COLO668 (cell line): ENCODE data around the gene SCARB1.

ENCODE experiments used
- DNase-seq: peaks from one replicate; lab custom pipeline; 2025; ENCODE audit not compliant: unreplicated experiment; lab: John Stamatoyannopoulos, UW

SCARB1 gene

DNA sequence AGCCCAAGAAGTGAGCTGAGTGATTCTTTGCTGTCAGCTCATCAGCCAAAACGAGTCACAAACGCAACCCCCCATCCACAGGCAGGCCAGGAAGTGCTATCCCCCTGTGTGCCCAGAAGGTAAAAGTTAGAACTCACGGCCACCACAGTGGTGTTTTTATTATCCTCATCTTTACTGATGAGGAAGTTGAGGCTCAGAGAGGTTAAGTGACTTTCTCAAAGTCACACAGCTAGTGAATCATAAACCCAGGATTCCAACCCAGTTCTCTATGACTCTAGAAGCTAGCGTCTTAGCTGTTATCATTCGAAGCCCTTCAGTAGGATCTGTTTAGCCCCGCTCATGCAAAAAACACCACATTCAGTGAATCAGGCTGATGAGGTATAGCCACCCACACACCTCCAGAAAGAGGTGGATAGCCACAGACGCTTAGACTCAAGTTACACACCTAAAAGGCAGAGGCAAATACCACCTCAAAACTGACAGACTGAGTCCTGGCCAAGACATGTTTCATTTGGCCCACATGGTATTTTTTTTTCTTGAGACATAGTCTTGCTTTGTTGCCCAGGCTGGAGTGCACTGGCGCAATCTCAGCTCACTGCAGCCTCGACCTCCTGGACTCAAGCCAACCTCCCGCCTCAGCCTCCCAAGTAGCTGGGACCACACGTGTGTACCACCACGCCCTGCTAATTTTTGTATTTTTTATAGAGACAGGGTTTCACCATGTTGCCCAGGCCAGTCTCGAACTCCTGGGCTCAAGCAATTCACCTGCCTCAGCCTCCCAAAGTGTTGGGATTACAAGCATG, 100.7 kb downstream of the SCARB1 start:
- DNase-seq: no peak

DNA sequence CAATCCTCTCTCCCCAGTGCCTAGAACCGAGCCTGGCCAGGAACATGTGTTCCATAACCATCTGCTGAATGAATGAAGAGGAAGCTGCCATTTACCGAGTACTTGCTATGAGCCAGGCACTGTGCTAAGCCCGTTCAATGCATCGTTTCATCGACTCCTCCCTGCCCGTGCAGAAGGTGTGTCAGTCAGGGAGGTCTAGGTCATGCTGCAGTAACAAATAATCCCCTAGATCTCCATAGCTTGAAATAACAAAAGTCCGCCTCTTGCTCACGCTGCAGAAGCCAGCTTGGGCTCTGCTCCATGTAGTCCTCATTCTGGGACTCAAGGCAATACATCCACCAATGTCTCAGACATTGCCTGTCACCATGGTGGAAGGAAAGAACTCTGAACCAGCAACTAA, 101.3 kb downstream of the SCARB1 start:
- DNase-seq: no peak

DNA sequence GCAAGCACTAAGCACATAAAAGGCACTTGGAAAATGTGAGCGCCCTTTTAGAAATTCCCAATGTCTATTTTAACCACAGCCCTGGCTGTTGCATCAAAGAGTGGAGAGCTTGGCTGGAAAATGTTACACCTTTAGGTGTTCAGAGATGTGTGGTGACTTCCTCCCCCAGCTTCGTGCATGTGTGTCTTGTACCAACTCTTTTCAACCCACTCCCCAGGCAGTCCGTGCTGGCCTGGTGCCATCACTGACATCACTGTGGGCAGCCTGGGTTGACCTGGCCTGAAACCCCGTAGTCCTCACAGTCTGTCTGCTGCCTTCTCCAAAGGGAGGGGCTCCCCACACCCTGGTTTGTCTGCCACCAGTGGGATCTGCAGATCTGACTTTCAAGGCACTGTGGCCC, 101.8 kb downstream of the SCARB1 start:
- DNase-seq: no peak

DNA sequence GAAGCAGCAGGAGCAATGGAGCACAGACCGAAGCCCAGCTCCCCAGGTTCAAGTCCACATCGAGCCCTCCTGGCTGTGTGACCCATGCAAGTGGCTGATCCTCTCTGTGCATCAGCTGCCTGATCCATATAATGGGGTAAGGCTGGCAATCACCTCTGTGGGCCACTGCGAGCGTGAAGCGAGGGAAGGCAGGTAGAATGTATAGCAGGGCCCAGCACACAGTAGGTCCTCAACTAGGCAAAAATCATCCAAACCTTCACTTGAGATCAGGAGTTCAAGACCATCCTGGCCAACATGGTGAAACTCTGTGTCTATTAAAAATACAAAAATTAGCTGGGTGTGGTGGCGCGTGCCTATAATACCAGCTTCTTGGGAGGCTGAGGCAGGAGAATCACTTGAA, 102.6 kb downstream of the SCARB1 start:
- no peak for DNase-seq

DNA sequence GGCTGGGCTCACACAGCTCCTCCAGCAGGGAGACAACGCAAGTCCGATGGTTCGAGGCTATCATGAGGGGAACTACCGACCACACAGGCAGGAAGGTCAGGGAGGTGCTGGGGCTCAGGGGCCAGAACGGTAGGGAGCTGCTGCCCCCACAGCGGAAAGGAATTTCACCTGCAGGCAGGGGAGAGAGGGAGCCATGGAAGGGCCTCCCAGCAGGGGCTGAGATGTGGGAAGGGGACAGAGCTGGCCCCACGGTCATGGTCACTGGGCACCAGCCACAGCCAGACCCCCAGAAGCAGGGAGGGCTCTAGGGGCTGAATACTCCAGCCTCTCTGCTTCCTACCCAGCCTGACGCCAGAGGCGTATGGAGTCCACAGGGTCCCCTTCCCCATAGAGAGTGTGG, 103.1 kb downstream of the SCARB1 start:
- DNase-seq: no peak

DNA sequence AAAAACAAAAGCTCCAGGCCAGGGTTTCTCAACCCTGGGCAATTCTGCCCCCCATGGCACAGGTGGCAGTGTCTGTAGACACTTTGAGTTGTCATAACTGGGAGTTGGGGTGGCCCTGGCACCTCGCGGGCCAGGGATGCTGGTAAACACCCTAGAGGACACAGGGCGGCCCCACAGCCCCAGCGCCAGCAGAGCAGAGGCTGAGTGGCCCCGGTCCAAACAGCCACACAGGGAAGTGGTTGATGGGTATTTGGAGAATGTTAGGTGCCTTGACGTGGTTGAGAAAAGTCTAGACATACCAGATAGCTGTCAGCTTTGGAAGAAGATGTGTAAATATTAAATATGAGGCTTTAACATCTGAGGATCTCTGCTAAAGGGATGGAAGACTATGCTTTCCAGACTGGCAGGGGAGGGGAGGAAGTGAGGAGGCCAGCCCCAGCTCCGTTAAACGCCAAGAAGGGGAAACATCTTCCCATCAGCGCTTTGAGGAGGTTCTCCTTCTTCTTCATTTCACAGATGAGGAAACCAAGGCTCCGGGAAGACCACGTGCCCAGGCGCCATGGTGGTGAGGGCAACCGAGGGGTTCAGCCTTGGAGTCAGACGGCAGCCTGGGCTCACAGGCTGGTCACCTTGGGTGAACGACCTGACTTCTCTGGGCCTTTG, 103.7 kb downstream of the SCARB1 start:
- DNase-seq: no peak

DNA sequence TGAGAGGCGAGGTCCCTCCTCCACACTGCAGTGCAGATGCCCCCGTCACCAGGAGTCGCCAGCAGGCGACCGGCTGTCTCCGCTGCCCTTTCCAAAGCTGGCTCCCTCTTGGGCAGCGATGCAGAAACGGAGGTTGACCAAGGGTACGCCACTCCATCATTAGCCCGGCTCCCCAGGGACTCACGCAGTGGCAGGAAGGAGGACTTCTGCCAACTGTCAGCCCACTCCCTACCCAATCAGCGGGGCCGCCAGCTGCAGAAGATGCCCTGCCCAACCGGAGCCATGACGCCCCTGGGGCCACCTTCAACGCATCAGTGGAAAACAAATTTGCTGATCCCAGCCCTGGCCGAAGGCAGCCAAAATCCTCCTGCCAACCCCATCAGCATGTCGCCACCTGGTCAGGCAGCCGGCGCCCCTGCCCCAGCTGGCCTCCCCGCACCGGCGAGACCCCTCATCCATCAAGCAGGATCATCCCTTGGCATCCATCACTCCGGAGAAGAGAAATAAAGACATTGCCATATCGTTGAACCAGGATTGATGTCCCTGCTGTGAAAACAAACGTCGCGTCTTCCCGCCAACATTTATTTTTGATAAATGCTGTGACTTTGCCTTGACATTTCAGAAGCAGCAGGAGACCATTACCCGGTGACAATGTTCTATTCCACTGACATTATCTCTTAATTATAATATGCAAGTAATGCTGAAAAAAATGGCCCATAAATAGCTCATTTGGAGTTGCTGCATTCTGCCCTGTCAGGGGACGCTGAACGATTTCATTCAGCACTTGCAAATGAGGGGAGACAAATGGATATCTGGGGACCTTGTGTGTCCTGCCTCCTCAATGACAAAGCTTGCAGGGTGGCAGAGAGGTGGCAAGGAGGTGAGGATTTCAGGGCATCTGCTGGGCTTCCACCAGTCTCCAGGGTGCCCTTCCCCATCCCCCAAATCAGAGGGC, 105.1 kb downstream of the SCARB1 start:
- peak; percentile 72 for DNase-seq

DNA sequence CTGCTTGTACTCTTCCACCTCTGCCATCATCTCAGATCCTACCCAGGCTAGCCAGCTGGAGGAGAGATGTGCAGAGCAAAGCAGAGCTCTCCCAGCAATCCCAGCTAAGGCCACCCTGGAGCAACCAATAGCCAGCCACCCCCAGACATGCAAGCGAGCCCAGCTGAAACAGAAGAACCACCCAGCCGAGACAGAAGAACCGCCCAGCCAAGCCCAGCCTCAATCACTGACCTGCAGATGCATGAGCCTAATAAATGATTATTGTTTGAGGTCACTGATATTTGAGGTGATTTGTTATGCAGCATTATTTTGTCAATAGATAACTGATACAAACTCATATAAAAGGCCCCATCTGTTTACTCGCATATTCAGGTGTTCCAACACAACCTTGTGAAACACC, 106.3 kb downstream of the SCARB1 start:
- no peak for DNase-seq

DNA sequence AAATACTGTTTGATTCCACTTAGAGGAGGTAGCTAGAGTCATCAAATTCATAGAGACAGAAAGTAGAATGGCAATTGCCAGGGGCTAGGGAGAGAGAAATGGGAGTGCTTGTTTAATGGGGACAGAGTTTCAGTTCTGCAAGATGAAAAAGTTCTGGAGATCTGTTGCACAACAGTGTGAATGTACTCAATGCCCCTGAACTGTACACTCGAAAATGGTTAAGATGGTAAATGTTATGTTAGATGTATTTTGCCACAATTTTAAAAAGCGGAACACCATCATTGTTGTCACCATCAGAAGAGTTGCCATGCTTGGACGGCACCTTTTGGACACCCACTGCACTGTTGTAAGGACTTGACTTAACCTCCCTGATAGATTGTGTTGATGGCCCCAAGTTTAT, 106.9 kb downstream of the SCARB1 start:
- no peak for DNase-seq

DNA sequence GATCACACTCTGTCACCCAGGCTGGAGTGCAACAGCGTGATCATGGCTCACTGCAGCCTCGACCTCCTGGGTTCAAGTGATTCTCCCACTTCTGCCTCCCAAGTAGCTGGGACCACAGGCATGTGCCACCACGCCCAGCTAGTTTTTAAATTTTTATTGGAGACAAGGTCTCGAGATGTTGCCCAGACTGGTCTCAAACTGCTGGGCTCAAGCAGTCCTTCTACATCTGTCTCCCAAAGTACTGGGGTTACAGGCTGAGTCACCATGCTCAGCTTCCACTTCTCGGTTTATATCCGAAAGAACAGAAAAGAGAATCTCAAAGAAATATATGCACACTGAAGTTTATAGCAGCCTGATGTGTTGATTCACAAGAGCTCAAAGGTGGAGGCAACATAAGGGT, 107.5 kb downstream of the SCARB1 start:
- no peak for DNase-seq

DNA sequence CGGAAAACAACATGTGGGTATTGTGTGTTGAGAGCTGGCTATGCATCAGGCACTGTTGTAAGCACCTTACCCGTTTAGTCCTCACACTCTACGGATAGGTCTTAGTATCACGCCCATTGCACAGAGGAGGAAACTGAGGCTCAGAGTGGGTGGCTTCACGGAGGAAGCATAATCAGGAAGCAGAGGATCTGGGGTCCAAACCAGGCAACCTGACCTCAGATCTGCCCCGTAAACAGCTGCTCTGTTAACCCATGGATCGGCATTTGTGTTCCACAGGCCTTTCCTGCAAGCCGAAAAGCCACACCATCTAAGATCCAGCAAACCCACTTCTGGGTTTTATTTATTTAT, 107.9 kb downstream of the SCARB1 start:
- DNase-seq: no peak

DNA sequence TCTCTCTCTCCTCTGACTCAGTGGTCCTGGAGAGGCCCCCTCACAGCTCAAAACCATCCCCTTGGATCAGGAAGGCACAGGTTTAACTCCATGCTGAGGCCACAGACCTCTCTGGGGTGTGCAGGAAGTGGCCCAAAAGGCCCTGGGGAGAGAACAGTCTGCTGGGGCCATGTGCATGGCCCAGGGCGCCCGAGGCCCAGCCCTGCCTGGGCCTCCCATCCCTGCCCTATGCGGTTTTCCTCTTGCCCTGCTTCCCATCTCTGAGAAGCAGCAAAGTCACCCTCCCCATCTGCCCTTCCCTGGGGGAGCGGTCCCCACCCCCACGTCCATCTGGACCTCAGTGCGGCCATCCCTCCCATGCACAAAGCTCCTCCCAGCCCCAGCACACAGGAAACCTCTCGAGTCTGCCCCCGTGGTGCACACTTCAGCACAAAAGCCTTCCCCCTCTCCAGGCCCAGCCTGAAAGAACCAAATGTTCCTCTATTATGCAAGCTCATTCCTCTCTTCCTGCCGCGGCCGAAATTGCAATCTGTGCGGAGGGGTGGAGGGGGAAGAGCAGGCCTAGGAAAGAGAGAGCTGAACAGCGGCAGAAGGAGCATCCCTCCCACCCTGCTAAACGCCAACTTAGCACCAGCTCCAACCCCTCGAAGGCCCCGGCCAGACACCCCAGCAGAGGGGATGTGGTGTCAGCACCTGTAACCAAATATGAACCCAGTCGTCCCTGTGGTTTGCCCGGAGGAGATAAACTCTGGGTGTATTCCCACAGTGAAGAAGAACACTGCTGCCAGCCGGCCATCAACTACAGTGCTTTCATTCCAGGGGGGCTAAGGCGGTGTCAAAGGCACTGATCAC, 108.5 kb downstream of the SCARB1 start:
- DNase-seq: peak; percentile 88

DNA sequence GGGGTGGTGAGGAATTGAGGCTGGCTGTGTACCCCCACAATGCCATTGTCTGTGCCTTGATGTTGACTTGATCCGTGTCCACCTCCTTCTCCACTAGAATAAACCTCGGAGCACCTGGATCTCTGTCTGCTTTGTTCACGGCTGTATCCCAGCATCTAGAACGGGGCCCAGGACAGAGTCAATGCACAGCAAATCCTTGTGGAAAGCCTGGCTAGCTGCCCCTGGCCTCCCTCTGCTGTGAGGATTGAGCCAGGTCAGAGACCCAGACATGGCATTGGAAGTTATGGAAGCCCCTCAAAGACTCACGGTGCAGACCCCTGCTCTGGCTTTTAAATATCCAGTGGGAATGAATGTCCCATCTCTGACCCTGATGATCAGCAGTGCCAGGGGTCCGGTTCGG, 109.2 kb downstream of the SCARB1 start:
- no peak for DNase-seq

DNA sequence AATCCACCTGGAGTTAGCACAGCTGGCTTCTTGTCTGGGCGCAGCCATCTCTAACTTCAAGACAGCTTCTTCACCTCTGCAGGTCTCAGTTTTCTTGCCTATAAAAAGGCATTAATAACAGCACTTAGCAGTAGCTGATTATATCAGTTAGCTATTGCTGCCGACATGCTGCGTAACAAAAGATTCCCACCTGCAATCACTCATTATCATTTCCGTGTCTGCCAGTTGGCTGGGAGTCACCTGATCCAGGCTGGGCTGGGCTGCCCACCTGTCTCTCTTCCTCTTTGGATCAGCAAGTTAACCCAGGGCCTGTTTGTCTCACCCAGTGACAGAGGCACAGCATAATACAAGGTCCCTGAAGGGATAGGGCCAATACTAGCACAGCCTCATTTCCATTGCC, 109.7 kb downstream of the SCARB1 start:
- DNase-seq: no peak

DNA sequence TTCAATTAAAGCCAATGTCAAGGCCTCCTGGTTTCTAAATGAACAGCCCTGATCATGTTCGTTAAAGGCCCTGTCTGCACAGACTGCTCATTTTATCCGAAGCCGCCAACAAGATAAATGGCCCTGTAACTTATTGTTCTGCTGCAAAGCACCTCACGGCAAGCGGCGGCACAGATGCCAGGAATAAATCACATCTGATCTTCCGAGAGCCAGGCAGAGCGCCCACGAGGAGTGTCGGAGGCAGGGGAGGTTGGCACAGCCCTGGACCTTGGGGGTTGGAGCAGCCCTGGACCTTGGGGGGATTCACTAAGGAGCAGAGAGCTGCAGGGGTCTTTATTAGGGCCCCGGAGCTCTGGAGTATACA, 110.5 kb downstream of the SCARB1 start:
- DNase-seq: no peak

DNA sequence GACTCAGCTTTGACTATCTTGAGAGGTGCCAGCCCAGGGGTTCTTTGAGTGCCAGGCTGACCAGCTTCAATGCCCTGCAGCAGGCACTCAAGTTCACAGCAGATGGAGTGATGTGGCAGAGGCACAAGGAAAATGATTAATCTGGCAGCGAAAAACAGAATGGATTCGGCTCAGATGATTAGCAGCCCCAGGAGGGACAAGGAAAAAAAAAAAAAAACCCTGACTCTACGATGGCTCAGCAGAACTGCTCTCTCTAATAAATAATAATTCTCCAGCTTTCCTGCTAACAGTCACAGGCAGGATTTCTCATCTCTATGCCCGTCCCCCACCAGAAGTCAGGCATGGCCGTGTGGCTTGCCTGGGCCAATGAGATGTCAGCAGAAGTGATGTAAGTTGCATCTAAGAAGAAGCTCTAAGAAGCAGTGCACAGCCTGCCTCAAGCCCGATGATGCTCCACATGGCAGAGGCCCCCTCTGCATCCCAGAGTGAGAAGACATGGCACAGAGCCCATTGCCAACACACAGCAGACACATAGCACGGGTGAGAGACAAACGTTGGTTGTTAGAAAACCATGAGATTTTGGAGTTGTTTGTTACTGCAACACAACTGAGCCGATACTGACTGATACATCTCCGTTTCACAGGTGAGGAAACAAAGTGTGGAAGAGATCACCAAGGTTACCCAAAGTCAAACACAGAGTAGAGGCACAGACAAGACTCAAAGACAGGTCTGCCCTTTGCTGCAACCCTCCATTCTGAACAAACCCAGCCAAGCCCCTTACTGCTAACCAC, 111.0 kb downstream of the SCARB1 start:
- no peak for DNase-seq

DNA sequence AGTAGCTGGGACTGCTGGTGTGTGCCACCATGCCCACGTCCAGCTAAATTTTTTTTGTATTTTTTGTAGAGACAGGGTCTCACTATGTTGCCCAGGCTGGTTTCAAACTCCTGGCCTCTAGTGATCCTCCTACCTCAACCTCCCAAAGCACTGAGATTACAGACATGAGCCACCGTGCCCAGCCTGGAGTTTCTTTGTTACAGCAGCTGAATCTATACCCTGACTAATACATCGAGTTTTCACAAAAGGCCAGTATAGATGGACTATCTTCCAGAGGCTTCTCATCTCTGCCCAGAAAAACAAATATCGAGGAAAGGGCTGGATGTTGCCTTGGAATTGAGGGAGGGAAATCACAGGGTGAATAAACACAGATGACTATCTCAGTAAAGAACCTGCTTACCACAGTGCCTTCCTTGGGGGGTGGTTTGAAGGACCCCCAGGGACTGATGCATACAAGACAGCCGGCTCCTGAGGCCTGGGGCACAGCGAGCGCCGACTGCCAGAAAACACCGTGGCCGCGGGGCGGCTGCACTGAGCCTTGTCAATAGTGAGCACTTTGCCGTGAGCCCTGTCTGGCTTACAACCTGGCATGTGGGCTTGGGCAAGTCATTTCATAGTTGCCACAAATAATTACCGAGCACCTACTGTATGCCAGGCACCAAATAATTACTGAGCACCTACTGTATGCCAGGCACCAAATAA, 111.9 kb downstream of the SCARB1 start:
- DNase-seq: no peak

DNA sequence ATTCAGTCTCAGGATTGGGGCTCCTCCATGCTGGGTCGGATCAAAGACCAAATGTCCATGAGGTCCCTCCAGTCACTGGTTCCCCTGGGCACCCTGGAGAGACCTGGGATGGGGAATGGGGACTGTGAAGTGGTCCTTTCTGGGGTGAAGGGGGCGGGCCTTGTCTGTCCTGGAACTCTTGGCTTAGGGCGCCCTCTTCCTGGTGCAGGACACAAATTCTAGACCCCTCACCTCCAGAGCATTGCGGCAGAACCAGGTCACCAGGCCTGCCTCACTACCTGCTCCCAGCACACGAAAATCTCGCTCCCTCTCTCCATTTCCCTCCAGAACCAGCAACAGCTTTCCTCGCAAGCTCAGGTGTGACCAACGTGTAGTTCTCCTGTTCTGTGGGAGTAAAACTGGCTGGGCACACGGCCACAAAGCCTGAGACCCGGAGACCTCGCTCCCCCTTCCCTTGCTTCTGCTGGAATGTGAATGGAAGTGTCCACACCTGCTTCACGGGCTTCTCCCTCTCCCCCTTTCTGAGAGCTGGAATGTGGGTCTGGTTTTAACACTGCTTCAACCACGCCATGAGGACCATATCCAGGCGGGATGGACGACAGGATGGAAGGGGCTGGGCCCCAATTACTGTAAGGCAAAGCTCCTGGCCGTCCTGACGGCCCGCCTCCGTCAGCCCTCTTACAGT, 112.7 kb downstream of the SCARB1 start:
- no peak for DNase-seq

DNA sequence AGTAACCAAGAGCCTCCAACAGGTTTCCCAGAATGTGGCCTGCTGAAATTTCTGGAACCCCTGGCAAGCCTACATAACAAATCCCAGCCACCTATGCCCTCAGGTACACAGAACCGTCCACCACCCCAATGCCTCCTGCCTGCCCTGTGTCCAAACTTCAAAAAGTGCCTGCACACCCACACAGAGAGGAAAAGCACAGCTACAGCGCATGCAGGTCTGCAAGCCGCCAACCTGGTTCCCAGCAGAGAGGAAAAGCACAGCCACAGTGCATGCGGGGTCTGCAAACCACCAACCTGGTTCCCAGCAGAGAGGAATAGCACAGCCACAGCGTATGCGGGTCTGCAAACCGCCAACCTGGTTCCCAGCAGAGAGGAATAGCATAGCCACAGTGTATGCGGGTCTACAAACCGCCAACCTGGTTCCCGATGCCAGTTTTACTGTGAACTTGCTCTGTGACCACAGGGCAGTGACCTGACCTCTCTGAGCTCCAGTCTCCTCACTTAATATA, 113.5 kb downstream of the SCARB1 start:
- no peak for DNase-seq
